ENCODE data around the gene ZXDC. TPM values are rescaled to one million over a fixed set of nuclear protein-coding genes. Genes with fewer than 3 reads are reported as not detected.
A peak's percentile ranks its signal among the peaks of the same experiment; 100 is the strongest.

ZXDC gene
- total and polyA plus RNA-seq, 11 donors = 8.7 to 40.3 (median 19.3) TPM

- H3K9me3 ChIP-seq = no peaks in the 10 kb centered on the region
- ATAC-seq (no peak), DNase-seq (no peak)
- peaks cover 0 to 12% (median 3%) of the 10 kb centered on the region in 12 donors for H3K4me1 ChIP-seq
- H3K27me3 ChIP-seq = no peaks in the 10 kb centered on the region
- H3K36me3 ChIP-seq = peaks cover 0 to 75% (median 52%) of the 10 kb centered on the region in 9 donors
- TF ChIP-seq POLR2A (IDR thresholded peaks at IDR 0.05) (no peak), CTCF (IDR thresholded peaks at IDR 0.05) (no peak)
- no peak overlapping the region for H3K27ac ChIP-seq
- WGBS, 4 donors = 90 to 96% (median 93%) methylated on average over 15 of the region's 15 CpGs
- intact Hi-C loops (cut with DNase I) = no loop called here
- H3K4me3 ChIP-seq = no peak overlapping the region
Observed at GRCh38 chr3:126439346-126439967, 36.2 kb downstream of the ZXDC start.

GRCh38 chr3:126438746-126439145 is 36.9 kb downstream of the ZXDC start:
- DNase-seq = peak in 1 of 5 donors; percentile 1
- intact Hi-C loops (cut with DNase I) = no loop called here
- Histone ChIP-seq H3K4me3 (no peak overlapping the region), H3K27me3 (no peaks in the 10 kb centered on the region), H3K4me1 (peaks cover 0 to 12% (median 4%) of the 10 kb centered on the region in 12 donors), H3K9me3 (no peaks in the 10 kb centered on the region), H3K36me3 (peaks cover 0 to 73% (median 52%) of the 10 kb centered on the region in 9 donors), H3K27ac (no peak overlapping the region)
- ATAC-seq = no peak
- WGBS, 4 donors = 92 to 95% (median 95%) methylated on average over 10 of the region's 10 CpGs
- TF ChIP-seq CTCF (IDR thresholded peaks at IDR 0.05) (no peak), POLR2A (IDR thresholded peaks at IDR 0.05) (no peak)

GRCh38 chr3:126438186-126438585 is 37.5 kb downstream of the ZXDC start:
- TF ChIP-seq CTCF (IDR thresholded peaks at IDR 0.05) = no peak
- no peak for TF ChIP-seq POLR2A (IDR thresholded peaks at IDR 0.05)
- H3K27me3 ChIP-seq = no peaks in the 10 kb centered on the region
- peaks cover 0 to 16% (median 6%) of the 10 kb centered on the region in 12 donors for H3K4me1 ChIP-seq
- peaks cover 0 to 72% (median 49%) of the 10 kb centered on the region in 9 donors for H3K36me3 ChIP-seq
- ATAC-seq = no peak
- 86 to 93% (median 89%) methylated on average over 8 of the region's 8 CpGs for WGBS, 4 donors
- H3K27ac ChIP-seq = no peak overlapping the region
- no peak overlapping the region for H3K4me3 ChIP-seq
- no peaks in the 10 kb centered on the region for H3K9me3 ChIP-seq
- peak in 1 of 5 donors; percentile 3 for DNase-seq
- intact Hi-C loops (cut with DNase I) = no loop called here

GRCh38 chr3:126436826-126437717 is 38.6 kb downstream of the ZXDC start:
- Histone ChIP-seq H3K9me3 (no peaks in the 10 kb centered on the region), H3K4me1 (peaks cover 0 to 16% (median 5%) of the 10 kb centered on the region in 12 donors), H3K27ac (no peak overlapping the region), H3K27me3 (no peaks in the 10 kb centered on the region), H3K4me3 (no peak overlapping the region), H3K36me3 (peaks cover 0 to 64% (median 49%) of the 10 kb centered on the region in 9 donors)
- intact Hi-C loops (cut with DNase I) = no loop called here
- WGBS, 4 donors = 92 to 96% (median 95%) methylated on average over 18 of the region's 18 CpGs
- no peak for ATAC-seq
- no peak for TF ChIP-seq CTCF (IDR thresholded peaks at IDR 0.05)
- no peak for TF ChIP-seq POLR2A (IDR thresholded peaks at IDR 0.05)
- DNase-seq = no peak
